GM18868 (cell line): Measurements from ENCODE around the gene MARK4.
"Not testable (repeated sequence)": the region's sequence is repeated elsewhere in the genome, so short reads cannot be mapped to it uniquely, and the experiment has no call there.

Source experiments
- ATAC-seq: cut with Tn5 transposase; IDR thresholded peaks from one replicate; pipeline ENCODE4 v1.9.1; 2021; ENCODE audit warnings: mild to moderate bottlenecking, moderate library complexity; ENCODE audit not compliant: unreplicated experiment

Gene MARK4

GRCh38 chr19:45304141-45304926 lies 53.3 kb downstream of the MARK4 start:
- no peak for ATAC-seq

- no peak for ATAC-seq
These were observed 53.9 kb downstream of the MARK4 start for GRCh38 chr19:45305007-45305406.

- ATAC-seq = no peak
These were observed 54.4 kb downstream of the MARK4 start for GRCh38 chr19:45305421-45305820.

- no peak for ATAC-seq
These were observed 55.0 kb downstream of the MARK4 start for GRCh38 chr19:45306040-45306439.

GRCh38 chr19:45306518-45307027 lies 55.5 kb downstream of the MARK4 start:
- ATAC-seq = no peak

GRCh38 chr19:45307361-45307760 lies 56.3 kb downstream of the MARK4 start:
- ATAC-seq = no peak

GRCh38 chr19:45309322-45309721 lies 58.3 kb downstream of the MARK4 start:
- not testable (repeated sequence) for ATAC-seq

GRCh38 chr19:45311621-45312020 lies 60.5 kb downstream of the MARK4 start:
- no peak for ATAC-seq

- not testable (repeated sequence) for ATAC-seq
These were observed 61.2 kb downstream of the MARK4 start for GRCh38 chr19:45312285-45312684.

GRCh38 chr19:45314708-45315245 lies 63.7 kb downstream of the MARK4 start:
- no peak for ATAC-seq

- ATAC-seq = no peak
These were observed 64.2 kb downstream of the MARK4 start for GRCh38 chr19:45315304-45315703.

- ATAC-seq = no peak
These were observed 70.1 kb downstream of the MARK4 start for GRCh38 chr19:45320997-45321775.

- no peak for ATAC-seq
These were observed 70.8 kb downstream of the MARK4 start for GRCh38 chr19:45321848-45322247.

GRCh38 chr19:45322311-45322710 lies 71.2 kb downstream of the MARK4 start:
- no peak for ATAC-seq

- no peak for ATAC-seq
These were observed 71.7 kb downstream of the MARK4 start, which contains the start of gene CKM for GRCh38 chr19:45322744-45323281. TSS of gene CKM (minus strand) at chr19:45322875. CDS start at chr19:45319713, 3,162 bp downstream.

- no peak for ATAC-seq
These were observed 72.6 kb downstream of the MARK4 start for GRCh38 chr19:45323671-45324081.

- ATAC-seq = no peak
These were observed 73.4 kb downstream of the MARK4 start for GRCh38 chr19:45324349-45324907.

- ATAC-seq = no peak
These were observed 76.5 kb downstream of the MARK4 start for GRCh38 chr19:45327404-45328143.

- no peak for ATAC-seq
These were observed 80.3 kb downstream of the MARK4 start for GRCh38 chr19:45331411-45331810.

- no peak for ATAC-seq
These were observed 82.7 kb downstream of the MARK4 start for GRCh38 chr19:45333609-45334303.
